Measurements from ENCODE around the gene TACC2.

The TACC2 gene

GRCh38 chr10:122182308-122182707, 193.3 kb downstream of the TACC2 start:
- ChIA-PET CTCF (interaction anchor here (1.4 kb wide), 1 partner anchor 20 kb away, joined by 5 read pairs; no protein-coding TSS in a partner anchor), POLR2A (interaction anchor here (0.9 kb wide), 1 partner anchor 69 kb away, joined by 3 read pairs; no protein-coding TSS in a partner anchor)
- no peak for TF ChIP-seq CTCF (IDR thresholded peaks at IDR 0.05; ENCODE audit: insufficient read depth, low read length, missing control alignments)
- no peak overlapping the region for H3K4me3 ChIP-seq (ENCODE audit: low read depth, low read length)
- no peak for DNase-seq (ENCODE audit: low read depth, low spot score)

GRCh38 chr10:122184254-122184653, 195.3 kb downstream of the TACC2 start:
- CTCF ChIA-PET = interaction anchor here (0.9 to 1.2 kb wide), 3 partner anchors 42 to 72 kb away, joined by 3 to 4 read pairs (median 3); no protein-coding TSS in a partner anchor
- H3K4me3 ChIP-seq (ENCODE audit: low read depth, low read length) = no peak overlapping the region
- no peak for TF ChIP-seq CTCF (IDR thresholded peaks at IDR 0.05; ENCODE audit: insufficient read depth, low read length, missing control alignments)
- no peak for DNase-seq (ENCODE audit: low read depth, low spot score)
- POLR2A ChIA-PET = no interaction called here

GRCh38 chr10:122185643-122186042, 196.7 kb downstream of the TACC2 start:
- TF ChIP-seq CTCF (IDR thresholded peaks at IDR 0.05; ENCODE audit: insufficient read depth, low read length, missing control alignments) = no peak
- ChIA-PET CTCF (interaction anchor here (0.9 kb wide), 1 partner anchor 43 kb away, joined by 3 read pairs; no protein-coding TSS in a partner anchor), POLR2A (no interaction called here)
- DNase-seq (ENCODE audit: low read depth, low spot score) = no peak
- no peak overlapping the region for H3K4me3 ChIP-seq (ENCODE audit: low read depth, low read length)

GRCh38 chr10:122186816-122187810, 198.2 kb downstream of the TACC2 start:
- CTCF ChIA-PET = interaction anchor here (2.1 kb wide), 1 partner anchor 81 kb away, joined by 7 read pairs; no protein-coding TSS in a partner anchor
- DNase-seq (ENCODE audit: low read depth, low spot score) = no peak
- no peak overlapping the region for H3K4me3 ChIP-seq (ENCODE audit: low read depth, low read length)
- POLR2A ChIA-PET = no interaction called here
- no peak for TF ChIP-seq CTCF (IDR thresholded peaks at IDR 0.05; ENCODE audit: insufficient read depth, low read length, missing control alignments)

GRCh38 chr10:122188706-122189105, 199.7 kb downstream of the TACC2 start:
- CTCF ChIA-PET = interaction anchor here (0.7 to 2.5 kb wide), 4 partner anchors 9 to 79 kb away, joined by 3 to 7 read pairs (median 6); no protein-coding TSS in a partner anchor

More at GRCh38 chr10:122188706-122189105, 199.7 kb downstream of the TACC2 start:
- no peak overlapping the region for H3K4me3 ChIP-seq (ENCODE audit: low read depth, low read length)
- no peak for DNase-seq (ENCODE audit: low read depth, low spot score)
- no peak for TF ChIP-seq CTCF (IDR thresholded peaks at IDR 0.05; ENCODE audit: insufficient read depth, low read length, missing control alignments)
- POLR2A ChIA-PET = no interaction called here
